GM12891 (cell line): ENCODE results near the gene ZBTB24.

Experiments
- POLR2A ChIP-seq: IDR thresholded peaks from 2 replicates; pipeline ENCODE4 v1.6.1; 2011; ENCODE audit warnings: low read depth, low read length, control low read depth
- POLR2AphosphoS5 ChIP-seq: IDR thresholded peaks from 2 replicates; pipeline ENCODE4 v1.6.1; 2011; ENCODE audit warnings: low read depth, low read length, control low read depth
- SPI1 ChIP-seq: IDR thresholded peaks from 2 replicates; pipeline ENCODE4 v1.6.1; 2011; ENCODE audit warnings: low read depth, low read length, control low read depth

- TF ChIP-seq POLR2AphosphoS5 (no peak), POLR2A (no peak), SPI1 (no peak)
Measured at GRCh38 chr6:109457562-109457996, 25.4 kb downstream of the ZBTB24 start.
